GM21786 (cell line): ENCODE data around the gene GGACT.
"Not testable (repeated sequence)": the region's sequence is repeated elsewhere in the genome, so short reads cannot be mapped to it uniquely, and the experiment has no call there.

Source experiments
- ATAC-seq: cut with Tn5 transposase; IDR thresholded peaks from one replicate; pipeline ENCODE4 v1.9.1; 2021; ENCODE audit not compliant: unreplicated experiment

Gene GGACT

GRCh38 chr13:100532090-100532766, 56.4 kb downstream of the GGACT start:
- ATAC-seq = no peak

GRCh38 chr13:100530671-100531213, 57.8 kb downstream of the GGACT start:
- no peak for ATAC-seq

DNA sequence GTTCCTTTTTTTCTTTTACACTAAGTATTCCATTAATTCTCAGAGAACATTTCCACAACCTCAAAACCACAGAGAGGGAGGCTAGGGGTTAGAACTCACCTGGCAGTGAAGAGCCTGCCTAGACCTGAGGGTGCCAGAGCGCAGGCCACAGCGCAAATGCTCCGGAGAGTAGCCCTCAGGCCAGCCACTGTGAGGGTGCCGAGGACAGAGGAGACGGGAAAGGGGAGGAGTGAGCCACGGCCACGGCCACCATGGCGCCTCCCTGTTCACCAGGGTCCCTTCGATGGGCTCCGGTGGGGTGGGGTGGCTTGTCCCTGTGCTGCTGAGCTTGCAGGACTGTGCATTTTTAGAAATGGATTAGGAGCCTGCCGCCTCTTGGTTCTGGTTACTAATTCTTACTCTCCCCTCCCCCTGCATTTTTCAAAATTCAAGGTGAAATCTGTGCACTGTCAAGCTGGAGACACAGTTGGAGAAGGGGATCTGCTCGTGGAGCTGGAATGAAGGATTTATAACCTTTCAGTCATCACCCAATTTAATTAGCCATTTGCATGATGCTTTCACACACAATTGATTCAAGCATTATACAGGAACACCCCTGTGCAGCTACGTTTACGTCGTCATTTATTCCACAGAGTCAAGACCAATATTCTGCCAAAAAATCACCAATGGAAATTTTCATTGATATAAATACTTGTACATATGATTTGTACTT, 58.8 kb downstream of the GGACT start:
- ATAC-seq = no peak

GRCh38 chr13:100528820-100529219, 59.8 kb downstream of the GGACT start:
- no peak for ATAC-seq

GRCh38 chr13:100528353-100528752, 60.2 kb downstream of the GGACT start:
- no peak for ATAC-seq

DNA sequence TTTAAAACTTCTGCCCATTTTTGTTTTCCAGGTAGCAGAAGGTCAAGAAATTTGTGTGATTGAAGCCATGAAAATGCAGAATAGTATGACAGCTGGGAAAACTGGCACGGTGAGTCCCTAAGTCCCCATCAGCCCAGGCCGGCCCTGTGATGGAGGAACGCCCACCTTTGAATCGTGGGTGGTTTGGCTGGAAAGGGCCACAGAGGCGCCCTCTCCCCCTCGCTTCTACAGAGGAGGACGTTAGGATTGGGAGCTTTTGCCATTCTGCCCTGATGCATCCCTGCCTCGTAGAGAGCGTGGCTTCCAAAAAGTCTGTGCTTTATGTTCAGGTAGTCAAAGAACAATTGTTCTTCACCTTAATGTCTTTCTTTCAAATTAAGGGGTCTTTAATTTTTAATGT, 60.9 kb downstream of the GGACT start:
- ATAC-seq = no peak

DNA sequence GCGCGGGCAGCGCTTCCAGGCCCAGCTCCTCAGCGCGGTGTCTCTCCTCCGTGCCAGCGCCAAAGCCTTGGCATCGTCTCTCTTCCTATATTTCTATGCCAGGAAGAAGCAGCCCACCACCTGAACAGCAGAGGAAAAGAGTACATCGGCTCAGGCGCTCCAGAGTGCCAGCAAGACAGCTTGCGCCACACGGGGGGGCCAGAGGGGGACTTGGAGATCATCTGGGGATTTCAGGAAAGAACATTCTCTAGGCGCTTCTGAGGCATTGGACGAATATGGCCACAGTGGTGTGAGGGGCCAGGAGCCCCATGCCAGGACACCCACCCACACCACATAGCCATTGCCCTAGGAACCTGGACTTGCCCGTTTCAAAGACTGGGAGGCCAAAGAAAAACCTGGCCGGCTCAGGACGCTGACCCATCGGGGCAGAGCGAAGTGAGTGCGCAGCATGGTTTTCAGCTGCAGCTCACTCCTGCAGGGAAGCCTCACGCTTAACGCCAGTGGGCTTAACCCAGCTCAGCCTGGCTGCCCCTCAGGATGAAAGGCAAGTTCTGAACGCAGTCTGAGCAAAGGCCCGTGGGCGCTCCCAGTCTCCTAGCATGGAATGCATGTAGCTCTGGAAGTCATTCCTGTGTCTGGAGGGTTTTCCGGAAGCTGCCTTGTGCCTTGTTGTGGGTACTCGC, 62.1 kb downstream of the GGACT start:
- no peak for ATAC-seq

DNA sequence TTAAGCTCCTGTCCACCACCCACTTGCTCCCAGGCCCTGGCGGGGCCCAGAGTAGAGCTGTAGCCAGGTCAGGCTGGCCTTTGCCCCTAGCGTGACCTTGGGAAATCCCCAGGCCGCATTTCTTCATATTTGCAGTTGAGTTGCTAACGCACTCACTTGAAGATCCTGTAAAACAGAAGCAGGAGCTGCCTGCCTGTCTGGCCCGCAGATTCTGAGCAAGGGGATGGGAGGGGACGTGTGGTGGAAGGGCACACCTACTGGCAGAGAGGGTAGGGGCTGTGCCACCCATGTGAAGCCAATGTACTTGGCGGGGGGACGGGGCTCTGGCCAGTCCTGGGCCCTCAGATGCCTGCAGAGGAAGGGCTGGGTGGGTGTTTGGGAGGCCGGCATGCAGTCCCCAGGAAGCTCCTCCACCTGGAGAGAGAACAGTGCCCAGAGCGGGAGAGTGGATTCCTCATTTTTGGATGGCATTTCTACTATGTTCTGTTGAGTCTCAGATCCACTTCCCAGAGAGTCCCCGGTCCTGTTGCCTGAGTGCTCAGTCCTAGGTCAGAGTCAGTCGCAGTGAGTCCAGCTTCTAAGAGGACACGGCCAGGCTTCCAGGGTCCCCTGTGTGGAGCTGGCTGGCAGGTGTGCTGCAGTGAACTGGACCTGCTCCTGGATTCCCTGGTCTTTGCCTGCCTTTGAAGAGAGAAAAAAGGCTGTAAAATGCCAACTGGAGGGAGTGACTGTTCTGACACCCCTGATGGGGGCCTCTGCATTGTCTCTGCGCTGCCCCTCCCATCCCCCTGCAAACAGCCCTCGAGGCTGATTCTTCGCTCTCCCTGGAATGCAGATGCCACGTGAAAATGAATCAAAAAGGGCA, 62.9 kb downstream of the GGACT start:
- no peak for ATAC-seq

DNA sequence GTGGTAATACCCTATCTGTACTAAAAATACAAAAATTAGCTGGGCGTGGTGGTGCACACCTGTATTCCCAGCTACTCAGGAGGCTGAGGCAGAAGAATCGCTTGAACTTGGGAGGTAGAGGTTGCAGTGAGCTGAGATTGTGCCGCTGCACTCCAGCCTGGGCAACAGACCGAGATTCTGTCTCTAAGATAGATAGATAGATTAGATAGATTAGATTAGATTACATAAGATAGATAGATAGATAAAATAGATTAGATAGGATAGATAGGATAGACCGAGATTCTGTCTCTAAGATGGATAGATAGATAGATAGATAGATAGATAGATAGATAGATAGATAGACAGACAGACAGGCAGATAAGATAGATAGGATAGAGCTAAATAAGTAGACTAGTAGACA, 63.9 kb downstream of the GGACT start:
- ATAC-seq = not testable (repeated sequence)

DNA sequence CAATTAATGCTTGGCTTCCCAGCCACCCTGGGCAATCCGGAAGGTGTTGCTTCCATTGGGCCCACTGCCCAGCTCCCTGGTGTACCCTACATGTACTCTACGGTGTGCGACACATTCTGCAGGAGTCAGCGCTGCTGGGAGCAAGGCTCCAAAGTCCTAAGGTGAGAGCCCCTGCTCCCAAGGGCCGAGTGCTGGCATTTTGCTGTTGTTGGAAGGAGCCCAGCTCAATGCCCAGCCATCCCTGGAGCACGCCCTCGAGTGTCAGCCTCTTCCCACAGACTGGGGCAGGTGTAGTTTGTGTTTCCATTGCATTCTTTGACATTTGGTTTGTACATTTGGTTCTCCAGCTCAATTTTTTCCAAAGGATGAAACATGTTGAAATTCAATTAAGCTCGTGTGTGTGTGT, 64.6 kb downstream of the GGACT start:
- no peak for ATAC-seq

DNA sequence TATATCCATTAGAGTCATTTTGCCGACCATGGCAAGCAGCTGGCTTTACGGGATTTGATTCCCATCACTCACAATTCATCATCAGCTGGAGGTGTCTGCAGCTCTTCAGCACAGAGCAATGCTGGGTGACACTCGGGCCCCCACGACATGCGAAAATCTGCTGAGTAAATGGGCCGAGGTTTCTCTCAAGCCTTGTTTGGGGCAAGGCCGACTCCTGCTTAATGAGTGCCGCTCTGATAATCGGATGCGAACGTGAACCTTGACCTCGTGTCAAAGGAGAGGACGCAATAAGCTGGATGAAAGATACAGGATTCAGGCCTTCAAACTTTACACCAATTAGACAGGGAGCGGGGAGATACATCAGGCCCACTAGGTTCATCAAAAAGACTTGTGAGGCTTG, 65.2 kb downstream of the GGACT start:
- ATAC-seq = no peak

GRCh38 chr13:100522618-100523309, 65.8 kb downstream of the GGACT start:
- no peak for ATAC-seq

DNA sequence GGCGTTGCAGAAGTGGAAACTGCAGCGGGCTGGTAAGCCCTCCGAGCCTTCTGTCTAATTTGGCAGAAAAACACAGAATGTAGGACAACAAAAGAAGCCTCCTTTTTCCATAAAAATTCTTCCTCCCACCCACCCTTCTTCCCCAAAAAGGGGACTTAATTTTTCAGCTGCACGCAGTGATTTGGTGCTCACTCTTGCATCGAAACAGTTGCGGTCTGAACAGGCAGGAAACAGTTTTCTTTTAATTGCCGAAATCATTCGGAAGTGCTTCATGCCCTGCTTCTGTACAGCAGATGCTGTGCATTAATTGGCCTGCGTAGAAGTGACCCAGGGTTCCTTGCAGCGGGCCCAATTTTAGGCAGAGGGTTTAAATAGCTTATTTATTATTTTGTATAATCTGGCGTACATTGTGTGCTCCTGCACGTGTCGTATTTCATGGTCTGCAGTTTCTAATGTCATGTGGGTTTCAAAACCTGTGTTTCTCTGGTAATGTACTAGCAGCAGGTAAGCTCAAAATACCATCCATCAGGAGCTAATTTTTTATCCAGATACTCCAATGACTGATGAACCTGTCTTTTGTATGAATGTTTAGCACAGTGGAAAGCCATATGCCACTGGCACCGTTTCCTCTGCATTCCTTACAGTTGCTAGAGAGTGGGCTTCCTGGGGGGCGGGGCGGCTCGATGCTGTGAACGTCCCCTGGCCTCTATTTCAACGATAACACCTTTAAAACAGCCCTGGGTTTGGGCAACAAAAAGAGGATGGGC, 66.6 kb downstream of the GGACT start:
- no peak for ATAC-seq

DNA sequence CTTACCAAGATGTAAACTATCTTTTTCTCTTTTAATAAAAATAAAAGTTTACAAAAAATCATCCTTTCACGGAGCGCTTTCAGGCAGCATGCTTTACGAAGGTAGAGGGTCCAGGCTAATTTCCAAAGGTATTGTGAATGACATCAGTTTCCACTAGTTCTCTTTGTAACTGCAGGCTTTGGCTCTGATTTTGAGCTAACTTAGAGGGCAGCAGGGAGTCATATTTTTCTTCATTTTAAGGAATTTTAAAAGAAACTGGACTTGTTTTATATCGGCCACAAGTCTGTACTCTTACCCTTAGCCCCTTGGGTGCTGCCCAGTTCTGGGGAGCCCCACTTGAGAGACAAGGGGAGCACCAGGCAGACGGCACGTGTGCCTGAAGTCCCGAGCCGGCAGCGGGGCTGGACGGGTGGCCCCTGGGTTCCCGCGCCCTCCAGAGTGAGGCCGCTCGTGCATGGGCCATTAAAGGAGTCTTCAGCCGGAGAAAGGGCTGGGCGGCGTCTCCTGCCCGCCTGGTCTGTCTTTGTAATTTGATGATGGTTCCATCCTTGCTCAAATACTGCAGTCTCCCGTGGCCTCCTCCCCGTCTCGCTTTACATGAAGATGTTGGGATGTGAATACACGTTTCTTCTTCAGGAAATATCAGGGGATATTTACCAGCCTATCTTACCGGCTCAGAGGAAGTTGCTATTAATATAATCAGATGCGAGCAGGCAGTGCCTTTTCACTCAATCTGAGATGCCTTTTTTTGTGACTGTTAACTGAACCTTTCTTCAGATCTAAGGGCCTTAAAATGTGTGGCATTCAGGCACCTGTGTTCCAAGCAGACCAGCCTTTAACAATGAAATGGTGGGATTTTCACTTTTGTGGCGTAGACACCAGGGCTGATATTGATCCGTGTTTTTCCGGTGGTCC, 67.4 kb downstream of the GGACT start:
- ATAC-seq = no peak

GRCh38 chr13:100519626-100520025, 69.0 kb downstream of the GGACT start:
- no peak for ATAC-seq

DNA sequence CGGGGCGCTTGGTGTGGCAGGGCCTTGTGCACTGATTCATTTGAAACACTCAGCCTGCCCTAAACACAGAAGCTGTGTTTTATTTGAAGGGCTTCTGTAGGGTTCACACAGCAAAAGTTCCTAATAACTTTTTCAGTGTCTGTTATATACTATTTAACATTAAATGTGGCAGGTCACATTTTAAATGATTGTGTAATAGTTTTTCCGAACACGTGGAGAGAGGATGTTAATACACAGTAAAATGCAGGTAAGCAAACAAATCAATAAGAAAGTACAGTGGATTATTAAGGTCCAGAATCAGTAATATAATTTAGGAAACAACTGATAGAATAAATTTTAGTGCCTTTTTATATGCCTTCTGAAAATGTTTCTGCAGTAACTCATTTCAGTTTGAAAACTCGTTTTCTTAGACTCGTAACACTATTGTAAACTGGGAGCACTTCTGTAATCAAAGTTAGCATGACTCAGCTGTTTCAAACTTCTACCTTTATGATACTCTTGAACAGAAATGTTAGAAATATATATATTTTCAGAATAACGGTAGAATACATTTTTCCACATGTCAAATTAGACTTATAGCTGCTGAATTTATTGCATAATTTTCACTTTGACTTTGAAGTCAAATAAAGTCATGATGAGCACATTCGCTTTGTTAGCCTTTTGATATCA, 70.1 kb downstream of the GGACT start:
- no peak for ATAC-seq

DNA sequence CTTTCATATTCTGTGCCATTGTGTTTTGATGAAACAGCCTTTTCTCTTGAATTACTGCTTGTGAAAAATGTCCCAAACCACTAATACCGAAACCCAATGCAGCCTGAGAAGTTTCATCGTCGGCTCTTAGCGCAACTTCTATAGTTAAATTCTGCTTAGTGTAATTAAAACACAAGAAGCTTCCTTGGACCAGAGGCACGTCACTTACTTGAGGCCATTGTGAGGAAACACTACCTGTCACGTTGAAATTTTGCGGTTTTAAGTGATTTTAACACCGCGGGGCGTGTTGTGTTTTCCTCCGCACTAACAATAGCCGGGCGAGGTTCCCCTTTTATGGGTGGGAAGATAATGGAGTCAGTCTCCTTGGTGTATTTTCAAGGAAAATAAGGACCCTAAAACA, 70.9 kb downstream of the GGACT start:
- ATAC-seq = no peak

GRCh38 chr13:100517135-100517534, 71.5 kb downstream of the GGACT start:
- no peak for ATAC-seq
